HG02763 (cell line): Measurements from ENCODE around the gene B3GLCT.
"Not testable (repeated sequence)": the region's sequence is repeated elsewhere in the genome, so short reads cannot be mapped to it uniquely, and the experiment has no call there.

Source experiments
- ATAC-seq: cut with Tn5 transposase; IDR thresholded peaks from one replicate; pipeline ENCODE4 v1.9.1; 2021; ENCODE audit warnings: mild to moderate bottlenecking, moderate library complexity; ENCODE audit not compliant: unreplicated experiment

Gene B3GLCT

DNA sequence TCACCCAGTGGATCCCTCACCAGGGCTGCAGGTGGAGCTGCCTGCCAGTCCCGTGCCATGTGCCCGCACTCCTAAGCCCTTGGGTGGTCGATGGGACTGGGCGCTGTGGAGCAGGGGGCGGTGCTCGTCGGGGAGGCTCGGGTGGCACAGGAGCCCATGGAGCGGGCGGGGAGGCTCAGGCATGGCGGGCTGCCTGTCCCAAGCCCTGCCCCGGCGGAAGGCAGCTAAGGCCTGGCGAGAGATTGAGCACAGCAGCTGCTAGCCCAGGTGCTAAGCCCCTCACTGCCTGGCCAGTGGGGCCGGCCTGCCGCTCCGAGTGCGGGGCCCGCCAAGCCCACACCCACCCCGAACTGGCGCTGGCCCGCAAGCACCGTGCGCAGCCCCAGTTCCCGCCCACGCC, 16.8 kb upstream of the B3GLCT start:
- no peak for ATAC-seq

DNA sequence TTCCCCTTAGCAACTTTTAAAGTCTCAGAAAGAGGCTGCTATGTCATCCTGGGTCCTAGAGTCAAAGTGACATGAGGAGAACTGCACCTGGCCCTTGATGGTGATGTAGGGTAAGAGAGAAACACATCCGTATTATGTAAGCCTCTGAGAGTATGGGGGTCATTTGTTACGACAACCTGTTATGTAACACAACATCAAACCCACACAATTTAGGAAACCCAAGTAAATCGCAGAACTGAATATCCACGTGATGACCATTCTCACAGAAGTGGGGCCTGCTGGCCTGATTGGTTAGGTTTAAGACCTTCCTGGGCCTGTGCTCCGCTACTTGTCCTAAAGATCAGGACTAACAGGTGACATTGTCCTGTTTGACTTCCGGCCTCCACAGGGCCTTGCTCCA, 15.3 kb upstream of the B3GLCT start:
- ATAC-seq: no peak

DNA sequence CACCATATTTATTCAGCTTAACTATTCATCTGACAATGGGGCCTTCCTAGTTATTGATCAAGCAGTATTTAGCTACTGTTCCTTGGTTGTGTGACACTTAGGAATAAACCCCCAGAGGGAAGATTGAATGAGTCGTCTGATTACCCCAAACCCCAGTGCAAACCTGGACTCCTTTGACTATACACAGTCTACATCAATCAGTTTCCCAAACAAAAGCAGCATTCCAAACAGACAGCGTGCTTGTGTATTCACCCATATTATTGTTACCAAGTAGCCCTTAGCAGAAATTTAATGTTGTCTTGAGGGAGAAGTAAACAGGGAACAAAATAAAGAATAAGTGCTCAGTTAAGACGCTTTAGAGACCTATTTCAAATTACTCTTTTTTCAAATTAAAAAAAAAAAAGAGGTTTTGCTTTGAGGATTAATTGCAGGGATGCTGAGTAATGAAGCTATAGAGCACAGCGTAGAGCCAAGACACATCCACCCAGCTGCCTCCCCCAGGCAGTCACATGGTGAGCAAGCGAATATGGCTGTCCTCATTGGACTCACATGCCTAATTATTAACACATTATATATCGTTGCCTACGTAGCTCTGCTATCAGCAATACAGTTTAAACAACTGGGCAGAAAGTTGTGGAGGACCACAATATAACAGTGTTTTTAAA, 14.7 kb upstream of the B3GLCT start:
- ATAC-seq: no peak

DNA sequence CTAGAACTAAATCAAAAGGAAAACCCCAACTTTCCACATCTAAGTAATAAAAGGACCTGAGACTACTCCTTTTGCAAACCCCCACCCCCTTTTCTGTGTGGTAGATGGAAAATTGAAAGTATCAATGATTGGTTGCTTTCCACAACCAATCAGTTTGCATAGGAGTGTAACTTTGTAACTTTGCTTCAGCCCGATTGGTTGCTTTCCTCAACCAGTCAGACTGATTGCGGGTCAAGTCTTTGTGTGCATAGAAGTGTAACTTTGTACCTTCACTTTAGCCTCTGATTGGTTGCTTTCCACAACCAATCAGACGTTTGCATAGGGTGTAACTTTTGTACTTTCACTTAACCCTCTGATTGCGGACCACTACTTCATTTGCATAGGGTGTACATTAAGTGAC, 8.0 kb upstream of the B3GLCT start:
- no peak for ATAC-seq

DNA sequence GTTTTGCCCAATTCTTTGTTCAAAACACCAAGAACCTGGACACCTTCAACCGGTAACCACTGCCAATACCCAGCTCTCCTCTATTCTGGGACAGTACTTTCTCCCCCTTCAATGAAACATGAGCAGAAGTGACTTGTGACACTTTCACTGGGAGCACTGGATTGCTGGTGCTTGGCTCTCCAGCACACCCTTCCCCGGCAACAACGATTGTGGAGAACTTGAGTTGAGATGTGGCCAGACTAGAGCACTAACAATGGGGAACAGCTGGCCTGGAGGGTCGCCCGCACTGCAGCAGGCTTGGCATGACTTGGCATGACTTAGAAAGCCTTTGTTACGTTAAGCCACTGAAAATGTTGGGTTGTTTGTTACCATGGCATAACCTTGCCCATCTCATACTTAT, 7.5 kb upstream of the B3GLCT start:
- ATAC-seq: no peak

DNA sequence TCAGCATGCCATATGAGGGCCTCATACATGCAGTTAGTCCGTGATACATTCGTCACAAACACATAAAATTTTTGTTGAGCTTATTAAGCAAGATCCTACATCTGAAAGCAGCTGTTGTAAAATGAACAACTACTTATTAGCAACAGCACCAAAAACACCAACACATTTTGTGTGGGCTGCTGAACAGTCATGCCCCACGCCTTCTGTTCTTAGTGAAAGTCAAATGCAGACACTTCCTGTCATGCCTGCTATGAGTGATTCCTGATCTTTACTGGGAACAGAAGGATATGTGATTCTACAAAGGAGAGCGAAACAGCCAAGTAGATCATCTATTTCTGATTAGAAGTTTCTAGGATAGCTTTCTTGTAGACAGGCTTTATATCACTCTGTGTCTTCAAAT, 4.2 kb upstream of the B3GLCT start:
- no peak for ATAC-seq

DNA sequence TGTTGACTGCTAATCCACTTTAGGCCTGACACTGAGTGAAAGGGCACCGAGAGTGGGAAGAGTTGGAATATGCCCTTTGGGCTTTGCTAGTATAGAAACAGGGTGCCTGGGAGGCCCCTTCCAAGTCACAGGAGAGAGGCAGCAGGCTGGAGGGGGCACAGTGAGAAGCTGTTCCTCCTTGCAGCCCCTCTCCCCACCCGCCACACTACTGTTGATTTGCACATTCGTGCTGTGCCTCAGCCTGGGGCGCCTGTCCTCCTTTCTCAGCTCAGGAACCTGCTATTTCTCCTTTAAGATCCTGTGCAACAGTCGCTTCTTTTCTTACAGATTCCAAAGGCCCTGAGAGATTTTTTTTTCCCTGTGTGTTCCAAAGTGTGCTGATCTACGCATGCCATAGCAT, 2.8 kb upstream of the B3GLCT start:
- ATAC-seq: no peak

DNA sequence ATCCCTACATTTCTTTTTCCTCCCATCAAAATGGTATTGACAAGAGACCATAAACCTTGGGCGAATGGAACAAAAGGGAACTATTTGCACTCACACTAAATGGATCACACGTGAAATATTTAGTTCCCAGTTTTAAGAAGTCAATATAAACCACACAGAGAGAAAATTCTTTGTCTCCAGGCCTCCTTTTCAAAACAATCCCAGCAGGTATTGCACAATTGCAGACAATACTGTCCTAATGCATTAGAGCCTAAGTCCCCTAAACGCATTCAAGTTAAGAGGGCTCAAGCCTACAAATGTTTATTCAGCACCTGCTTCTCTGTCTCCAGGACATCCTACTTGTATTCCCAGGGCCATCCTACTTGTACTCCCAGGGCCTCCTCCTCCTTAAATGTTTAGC, 1.3 kb upstream of the B3GLCT start:
- ATAC-seq: no peak

DNA sequence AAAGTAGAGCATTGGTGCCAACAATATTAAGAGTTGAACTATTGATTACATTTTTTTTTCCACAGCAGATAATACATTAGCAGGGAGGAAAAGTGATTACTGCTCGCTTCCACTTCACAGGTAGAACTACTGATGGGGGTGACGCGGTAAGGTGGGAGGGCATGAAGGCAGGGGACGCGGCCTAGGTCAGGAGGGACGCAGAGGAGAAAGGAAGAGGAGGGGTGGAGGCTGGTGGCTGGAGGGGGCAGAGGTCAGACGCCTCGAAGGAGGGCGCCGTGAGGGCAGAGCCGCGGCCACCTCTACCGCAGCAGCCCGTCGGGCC, 287 bp upstream of the B3GLCT start:
- ATAC-seq: no peak

DNA sequence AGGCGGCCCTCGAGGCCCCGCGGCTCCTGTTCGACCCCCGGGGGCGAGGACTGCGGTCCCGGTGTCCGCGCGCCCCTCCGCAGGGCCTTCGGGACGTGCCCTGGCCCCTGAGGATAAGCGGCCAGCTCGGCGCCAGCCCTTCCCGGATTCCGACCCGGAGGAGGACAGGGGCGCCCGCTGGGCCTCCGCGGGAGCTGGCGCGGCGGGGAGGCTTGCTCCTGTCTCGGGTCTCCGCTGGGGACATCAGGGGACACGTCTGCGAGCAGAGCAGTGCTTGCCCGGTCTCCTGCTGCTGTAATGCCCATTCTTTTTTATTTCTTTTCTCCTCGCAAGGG, 829 bp downstream of the B3GLCT start:
- ATAC-seq: peak; percentile 12

DNA sequence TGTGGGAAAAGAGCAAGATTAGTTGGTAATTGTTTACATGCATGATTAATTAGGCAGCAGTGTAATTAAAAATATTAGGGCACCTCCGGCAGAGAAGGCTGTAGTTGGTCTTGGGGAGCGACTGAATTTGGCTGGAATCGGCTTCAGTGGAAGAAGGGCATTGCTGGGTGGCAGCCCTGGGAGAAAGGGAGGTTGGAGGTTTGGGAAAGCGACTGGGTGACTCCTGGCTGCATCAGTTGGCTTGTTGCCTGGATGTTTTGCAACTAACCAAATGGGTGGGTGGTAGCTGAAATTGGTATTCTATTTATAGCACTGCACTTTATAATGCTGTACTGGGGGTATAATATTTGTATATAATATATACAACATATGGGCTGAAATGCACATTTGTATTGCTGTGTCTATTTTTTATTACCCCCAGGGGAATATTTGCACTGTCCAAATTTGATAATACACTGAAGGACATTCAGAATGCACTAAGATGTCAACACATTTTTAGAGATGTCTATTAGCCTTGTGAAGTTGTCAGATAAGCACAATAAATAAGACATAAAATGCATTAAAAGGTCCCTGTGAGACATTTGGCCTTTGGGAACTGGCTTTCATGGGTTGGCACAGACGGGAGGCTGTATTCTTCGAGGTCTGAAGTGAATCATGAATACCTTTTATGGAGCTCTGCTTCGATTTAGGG, 1.7 kb downstream of the B3GLCT start:
- no peak for ATAC-seq

DNA sequence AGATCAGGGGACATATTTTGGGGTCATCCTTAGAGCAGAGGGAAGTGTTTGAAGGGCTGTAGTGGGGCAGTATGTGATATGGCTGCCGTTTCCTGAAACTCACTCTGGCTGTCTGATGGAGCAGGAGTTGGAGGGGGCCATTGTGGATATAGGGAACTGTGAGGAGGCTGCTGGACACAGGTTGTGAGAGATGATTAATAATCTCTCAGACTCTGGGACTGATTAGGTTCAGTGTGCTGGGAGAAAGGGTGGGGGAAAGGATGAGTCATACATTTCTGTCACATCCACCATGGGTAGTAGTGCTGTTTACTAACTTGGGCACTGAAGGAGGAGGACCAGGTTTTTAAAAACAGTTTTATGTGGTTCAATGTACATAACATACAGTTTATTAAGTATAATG, 4.8 kb downstream of the B3GLCT start:
- no peak for ATAC-seq

DNA sequence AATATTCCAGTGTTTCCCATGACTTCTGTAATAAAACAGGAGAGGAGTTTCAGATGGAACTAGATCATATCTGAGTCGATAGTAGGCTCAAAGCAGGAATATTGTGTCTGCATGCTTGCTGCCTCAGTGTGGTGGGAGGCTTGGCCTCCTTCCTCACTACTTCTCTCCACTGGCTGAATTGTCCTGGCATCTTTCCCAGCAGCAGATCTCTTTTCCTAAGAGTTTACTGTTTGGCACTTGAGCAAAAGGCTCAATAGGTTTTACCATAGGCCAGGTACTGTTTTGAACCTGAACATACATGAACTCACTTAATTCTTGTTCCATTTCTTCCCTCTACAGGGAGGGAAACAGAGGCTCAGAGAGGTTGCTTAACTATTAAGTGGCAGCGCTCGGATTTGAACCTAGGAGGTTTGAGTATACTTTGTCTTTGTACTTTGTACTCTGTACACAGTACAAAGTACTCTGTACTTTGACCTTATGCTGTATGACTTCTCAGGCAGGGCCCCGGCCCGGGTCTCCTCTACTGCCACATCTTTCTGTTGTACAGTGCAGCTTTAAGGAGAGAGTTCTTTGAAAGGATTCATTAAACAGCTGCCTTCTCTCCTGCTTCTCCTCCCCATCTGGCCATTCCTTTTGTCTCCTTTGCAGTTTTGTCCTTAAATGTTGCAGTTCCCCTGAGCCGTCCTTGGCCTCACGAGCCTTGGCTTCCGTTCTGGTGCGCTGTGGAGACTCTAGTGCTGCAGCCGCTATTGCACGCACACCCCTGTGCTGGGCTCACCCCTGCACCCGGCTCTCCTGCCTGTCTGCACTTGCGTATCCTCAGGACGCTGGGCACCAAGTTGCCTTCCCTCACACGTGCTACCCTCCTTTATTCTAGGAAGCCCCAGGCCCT, 8.1 kb downstream of the B3GLCT start:
- no peak for ATAC-seq

DNA sequence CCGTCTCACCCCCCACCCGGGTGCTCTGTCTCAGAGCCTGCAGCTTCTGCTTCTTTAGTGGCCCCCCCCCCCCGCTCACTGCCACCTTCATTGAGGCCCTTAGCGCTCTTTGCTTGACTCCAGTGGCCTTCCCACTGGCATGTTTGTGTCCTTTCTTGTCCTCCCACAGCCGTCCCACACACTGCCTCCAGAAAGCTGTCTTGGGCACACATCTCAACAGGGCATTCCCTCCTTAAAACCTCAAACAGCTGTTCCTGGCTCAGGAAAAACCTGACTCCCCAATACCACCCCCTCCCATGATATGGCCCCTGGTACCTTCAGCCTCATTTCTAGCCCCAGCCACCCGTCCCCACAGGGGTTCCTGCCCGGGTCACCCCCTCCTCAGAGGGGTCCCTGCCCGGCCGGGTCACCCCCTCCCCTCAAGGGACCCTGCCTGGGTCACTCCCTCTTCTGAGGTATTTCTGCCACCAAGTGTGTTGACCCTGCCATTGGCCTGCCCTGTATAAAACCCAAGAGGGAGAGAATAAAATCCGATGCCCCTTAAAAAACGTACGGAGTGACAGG, 8.9 kb downstream of the B3GLCT start:
- no peak for ATAC-seq

DNA sequence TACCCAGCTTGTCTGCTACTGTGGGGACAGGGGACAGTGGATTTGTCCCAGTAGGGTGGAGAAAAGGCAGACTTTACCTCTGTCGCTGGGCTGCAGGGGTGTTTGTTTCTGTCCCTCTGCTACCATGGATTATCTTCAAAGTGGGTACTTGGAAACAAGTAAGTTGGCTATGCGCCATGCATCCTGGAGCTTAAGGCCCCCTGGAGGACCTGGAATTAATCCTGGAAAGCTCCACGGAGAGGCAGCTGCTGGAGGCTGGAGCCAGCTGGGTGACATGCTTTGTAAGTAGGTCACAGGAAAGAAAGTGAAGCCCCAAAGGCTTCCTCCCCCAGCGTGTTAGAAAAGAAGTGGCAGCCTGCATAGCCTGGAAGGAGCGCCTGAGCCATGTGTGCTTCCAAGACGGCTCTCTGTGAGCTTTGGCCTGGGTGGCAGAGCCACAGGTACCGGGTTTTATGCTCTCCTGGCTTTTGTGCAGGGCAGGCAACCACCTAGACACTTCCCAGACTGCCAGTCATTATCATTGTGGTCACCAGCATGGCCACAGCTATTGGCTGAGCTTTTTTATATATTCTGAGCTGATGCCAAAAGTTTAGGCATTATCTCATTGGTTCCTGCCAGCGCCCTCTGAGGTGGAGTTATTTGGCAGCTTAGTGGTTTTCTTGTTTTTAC, 9.5 kb downstream of the B3GLCT start:
- ATAC-seq: no peak

DNA sequence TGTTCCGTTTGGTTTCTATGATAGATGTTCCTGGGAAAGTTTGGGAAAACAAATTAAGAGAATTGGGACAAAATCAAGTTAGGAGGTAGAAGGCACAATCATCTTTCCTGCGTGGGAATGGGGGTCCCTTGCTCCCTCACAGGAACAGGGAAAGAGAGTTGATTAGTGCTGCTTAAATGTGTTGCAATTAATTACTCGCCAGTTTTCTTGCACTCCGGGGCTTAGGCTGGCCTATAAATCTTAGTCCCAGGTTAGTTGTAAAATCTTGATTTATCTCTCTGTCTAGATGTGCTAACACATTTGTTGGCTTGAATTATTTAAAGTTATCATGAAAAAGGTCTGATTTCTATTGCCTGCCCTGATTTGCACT, 10.1 kb downstream of the B3GLCT start:
- ATAC-seq: no peak

DNA sequence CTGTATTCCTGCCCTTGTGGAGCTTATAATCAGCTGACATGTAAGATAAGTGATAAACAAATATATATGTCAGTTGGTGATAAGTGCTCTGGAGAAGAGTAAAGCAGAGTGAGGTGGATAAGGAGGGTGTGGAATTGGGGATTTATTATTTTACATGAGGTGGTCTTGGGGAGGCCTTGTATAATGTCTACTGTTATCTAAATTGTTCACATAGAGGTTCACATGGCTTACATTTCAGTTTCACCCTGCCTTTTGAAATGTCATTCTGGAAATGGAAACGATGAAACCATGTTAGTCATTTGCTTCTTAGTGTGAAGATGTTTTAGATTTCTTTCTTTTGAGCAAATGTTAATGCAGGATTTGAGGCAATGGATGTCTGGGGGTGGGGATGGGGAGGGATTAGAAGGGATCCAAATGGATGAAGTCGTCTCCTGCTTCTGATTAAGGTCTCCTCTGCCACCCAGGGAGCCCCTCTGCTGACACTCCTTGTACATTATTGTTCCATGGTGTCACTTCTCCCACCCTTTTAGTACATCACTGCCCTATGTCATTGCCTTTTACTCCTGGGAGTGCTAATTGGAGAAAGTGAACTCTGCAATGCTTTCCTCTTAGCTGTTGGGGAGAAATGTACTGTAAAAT, 14.0 kb downstream of the B3GLCT start:
- no peak for ATAC-seq

DNA sequence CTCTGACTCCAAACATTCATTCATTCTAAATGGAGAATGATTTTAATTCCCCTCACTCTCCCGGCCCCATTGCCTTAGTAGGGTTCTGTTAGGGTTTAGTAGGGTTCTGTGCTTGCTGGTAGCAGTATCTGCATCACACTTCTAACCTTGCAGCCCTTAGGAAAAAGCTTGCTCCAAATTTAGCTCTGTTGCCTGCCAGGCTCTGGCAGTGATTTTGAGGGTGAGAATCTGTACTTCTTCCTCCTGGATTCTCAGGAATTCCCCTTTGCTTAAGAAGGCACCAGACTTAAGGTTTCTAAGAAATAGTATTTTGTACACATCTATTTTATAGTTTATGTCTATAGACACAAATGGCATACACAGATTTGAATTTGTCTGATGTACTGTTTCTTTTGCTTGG, 14.7 kb downstream of the B3GLCT start:
- ATAC-seq: no peak

DNA sequence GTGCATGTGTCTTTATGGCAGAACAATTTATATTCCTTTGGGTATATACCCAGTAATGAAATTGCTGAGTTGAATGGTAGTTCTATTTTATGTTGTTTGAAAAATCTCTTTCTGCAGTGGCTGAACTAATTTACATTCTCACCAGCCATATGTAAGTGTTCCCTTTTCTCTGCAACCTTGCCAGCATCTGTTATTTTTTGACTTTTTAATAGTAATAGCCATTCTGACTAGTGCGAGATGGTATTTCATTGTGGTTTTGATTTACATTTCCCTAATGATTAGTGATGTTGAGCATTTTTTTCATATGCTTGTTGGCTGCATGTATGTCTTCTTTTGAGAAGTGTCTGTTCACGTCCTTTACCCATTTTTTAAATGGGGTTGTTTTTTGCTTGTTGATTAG, 17.1 kb downstream of the B3GLCT start:
- ATAC-seq: not testable (repeated sequence)

DNA sequence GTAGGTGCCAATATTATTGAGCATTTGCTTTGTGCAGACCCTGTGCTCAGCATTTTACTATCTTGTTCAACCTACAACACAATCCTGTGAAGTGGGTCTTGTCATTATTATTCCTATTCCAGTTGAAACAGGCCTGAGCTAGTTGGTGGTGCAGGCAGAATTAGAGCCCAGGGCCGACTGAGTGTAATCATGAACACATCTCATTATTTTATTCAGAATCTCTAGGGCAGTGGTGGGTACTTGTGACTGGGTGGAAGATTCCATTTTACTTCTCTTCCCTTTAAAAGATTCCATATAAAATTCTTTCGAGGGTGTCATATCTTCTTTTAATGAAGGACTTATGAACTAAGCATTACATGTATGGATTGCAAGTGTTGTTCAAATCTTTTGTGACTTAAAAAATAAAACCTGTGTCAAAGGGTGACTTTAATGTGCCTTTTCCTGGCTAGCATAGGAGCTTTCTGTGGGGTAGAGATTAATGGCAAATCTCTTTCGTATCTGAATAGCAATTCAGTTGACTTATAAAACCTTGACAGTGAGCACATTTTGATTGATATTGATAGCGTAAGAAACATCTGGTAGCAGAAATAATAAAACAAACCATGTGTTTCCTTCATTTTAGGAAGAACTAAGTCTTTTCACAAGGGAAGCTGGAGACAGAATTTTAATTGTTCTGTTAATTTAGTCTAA, 20.3 kb downstream of the B3GLCT start:
- ATAC-seq: no peak
